H9 (cell line): ENCODE results near the gene OR2AE1. TPM values are rescaled to one million over a fixed set of nuclear protein-coding genes. Genes with fewer than 3 reads are reported as not detected.
"Not testable (repeated sequence)": the region's sequence is repeated elsewhere in the genome, so short reads cannot be mapped to it uniquely, and the experiment has no call there.

Experiments
- DNase-seq: peaks from one replicate; pipeline ENCODE4 v3.0.0-alpha.2; 2017
- H2AFZ ChIP-seq: one replicate; pipeline ENCODE4 v1.6.1; 2013; ENCODE audit warnings: mild to moderate bottlenecking, low read length, control low read depth, moderate library complexity
- H2AK5ac ChIP-seq: 2 replicates; pipeline ENCODE4 v1.6.1; 2013; ENCODE audit warnings: low read length, control low read depth, mixed read lengths; ENCODE audit not compliant: insufficient read length
- H2BK120ac ChIP-seq: one replicate; pipeline ENCODE4 v1.6.1; 2013; ENCODE audit warnings: low read depth, mild to moderate bottlenecking, low read length, control low read depth, inconsistent platforms; ENCODE audit not compliant: poor library complexity, severe bottlenecking
- H2BK12ac ChIP-seq: 2 replicates; pipeline ENCODE4 v1.6.1; 2013; ENCODE audit warnings: low read length, control low read depth, mixed read lengths, low read depth; ENCODE audit not compliant: insufficient read length
- H2BK15ac ChIP-seq: 2 replicates; pipeline ENCODE4 v1.6.1; 2013; ENCODE audit warnings: low read depth, low read length, control low read depth
- H2BK20ac ChIP-seq: one replicate; pipeline ENCODE4 v1.6.1; 2013; ENCODE audit warnings: low read depth, mild to moderate bottlenecking, low read length, control low read depth, inconsistent platforms; ENCODE audit not compliant: poor library complexity, severe bottlenecking
- H2BK5ac ChIP-seq: 2 replicates; pipeline ENCODE4 v1.6.1; 2013; ENCODE audit warnings: low read length, control low read depth, mixed read lengths; ENCODE audit not compliant: insufficient read length
- H3K14ac ChIP-seq: 2 replicates; pipeline ENCODE4 v1.6.1; 2013; ENCODE audit warnings: low read length, control low read depth; ENCODE audit not compliant: insufficient read depth
- H3K18ac ChIP-seq: 2 replicates; pipeline ENCODE4 v1.6.1; 2013; ENCODE audit warnings: low read depth, mild to moderate bottlenecking, mixed read lengths, low read length, control low read depth; ENCODE audit not compliant: insufficient read length
- H3K23ac ChIP-seq: 2 replicates; pipeline ENCODE4 v1.6.1; 2013; ENCODE audit warnings: low read length, control low read depth, mixed read lengths, low read depth; ENCODE audit not compliant: insufficient read length
- H3K23me2 ChIP-seq: 2 replicates; pipeline ENCODE4 v1.6.1; 2013; ENCODE audit warnings: low read depth, mild to moderate bottlenecking, mixed read lengths, low read length, control low read depth; ENCODE audit not compliant: insufficient read length, poor library complexity, severe bottlenecking
- H3K27ac ChIP-seq: 2 replicates; pipeline ENCODE4 v1.5.1; 2013; ENCODE audit warnings: low read length, control low read depth, mixed read lengths, low read depth; ENCODE audit not compliant: insufficient read length
- H3K27me3 ChIP-seq: 2 replicates; pipeline ENCODE4 v1.6.1; 2013; ENCODE audit warnings: low read length, control low read depth, inconsistent platforms; ENCODE audit not compliant: insufficient read depth
- H3K4ac ChIP-seq: 2 replicates; pipeline ENCODE4 v1.6.1; 2013; ENCODE audit warnings: low read depth, mild to moderate bottlenecking, control low read depth, inconsistent platforms, low read length, moderate library complexity
- H3K4me1 ChIP-seq: 2 replicates; pipeline ENCODE4 v1.6.1; 2013; ENCODE audit warnings: low read length, control low read depth, inconsistent platforms; ENCODE audit not compliant: insufficient read depth
- H3K4me2 ChIP-seq: 2 replicates; pipeline ENCODE4 v1.6.1; 2013; ENCODE audit warnings: low read length, control low read depth, mixed read lengths; ENCODE audit not compliant: insufficient read length, insufficient read depth
- H3K56ac ChIP-seq: 2 replicates; pipeline ENCODE4 v1.6.1; 2013; ENCODE audit warnings: low read depth, mild to moderate bottlenecking, mixed read lengths, low read length, control low read depth; ENCODE audit not compliant: insufficient read length
- H3K79me1 ChIP-seq: 2 replicates; pipeline ENCODE4 v1.6.1; 2013; ENCODE audit warnings: low read depth, mild to moderate bottlenecking, moderate library complexity, low read length, control low read depth, inconsistent platforms; ENCODE audit not compliant: insufficient read depth, poor library complexity, severe bottlenecking
- H3K79me2 ChIP-seq: 2 replicates; pipeline ENCODE4 v1.6.1; 2013; ENCODE audit warnings: low read length, control low read depth, inconsistent platforms; ENCODE audit not compliant: insufficient read depth
- H3K9ac ChIP-seq: 2 replicates; pipeline ENCODE4 v1.6.1; 2013; ENCODE audit warnings: low read length, control low read depth, mixed read lengths; ENCODE audit not compliant: insufficient read length; ENCODE audit errors: extremely low read depth
- H3K9me3 ChIP-seq: one replicate; pipeline ENCODE4 v1.6.1; 2013; ENCODE audit warnings: low read depth, low read length, inconsistent platforms; ENCODE audit not compliant: control insufficient read depth
- H3T11ph ChIP-seq: one replicate; pipeline ENCODE4 v1.6.1; 2013; ENCODE audit warnings: mild to moderate bottlenecking, low read length, control low read depth, inconsistent platforms
- H4K20me1 ChIP-seq: one replicate; pipeline ENCODE4 v1.6.1; 2013; ENCODE audit not compliant: control insufficient read depth, insufficient read length, insufficient read depth
- H4K5ac ChIP-seq: 2 replicates; pipeline ENCODE4 v1.6.1; 2013; ENCODE audit warnings: low read depth, mild to moderate bottlenecking, mixed read lengths, low read length, control low read depth; ENCODE audit not compliant: insufficient read length
- H4K8ac ChIP-seq: replicated peaks from 2 replicates; pipeline ENCODE4 v1.6.1; 2013; ENCODE audit warnings: low read length, control low read depth, mixed read lengths, low read depth; ENCODE audit not compliant: insufficient read length
- H4K91ac ChIP-seq: 2 replicates; pipeline ENCODE4 v1.6.1; 2013; ENCODE audit warnings: low read depth, mild to moderate bottlenecking, moderate library complexity, mixed read lengths, low read length, control low read depth; ENCODE audit not compliant: insufficient read length
- H3K27ac Mint-ChIP-seq, 3 experiments: 2 replicates in 2 of 3; 3 replicates in 1 of 3; pipeline ENCODE4 v1.8.0; 2020 to 2021; ENCODE audit warnings: mixed read lengths in 3 of 3, mild to moderate bottlenecking in 1 of 3, moderate library complexity in 1 of 3
- H3K27me3 Mint-ChIP-seq: 2 replicates; pipeline ENCODE4 v1.8.0; 2021; ENCODE audit warnings: low read depth, mild to moderate bottlenecking, moderate library complexity, mixed read lengths
- H3K36me3 Mint-ChIP-seq, 3 experiments: 2 replicates in 2 of 3; 3 replicates in 1 of 3; pipeline ENCODE4 v1.8.0; 2020 to 2021; ENCODE audit warnings: low read depth in 3 of 3, mixed read lengths in 3 of 3; ENCODE audit not compliant: insufficient read depth in 1 of 3
- H3K4me1 Mint-ChIP-seq, 2 experiments: 2 replicates each; pipeline ENCODE4 v1.8.0; 2020; ENCODE audit warnings: mixed read lengths in 2 of 2
- H3K4me3 Mint-ChIP-seq, 2 experiments: 2 replicates in 1 of 2; 3 replicates in 1 of 2; pipeline ENCODE4 v1.8.0; 2020 to 2021; ENCODE audit warnings: mild to moderate bottlenecking in 2 of 2, mixed read lengths in 2 of 2, moderate library complexity in 1 of 2
- H3K9me3 Mint-ChIP-seq, 2 experiments: 2 replicates in 1 of 2; 3 replicates in 1 of 2; pipeline ENCODE4 v1.8.0; 2020; ENCODE audit warnings: mild to moderate bottlenecking in 2 of 2, mixed read lengths in 2 of 2, moderate library complexity in 1 of 2
- WGBS: extraction: QIAGEN DNeasy Blood & Tissue Kit; methylation state at CpG from one replicate; pipeline ENCODE4 v1.1.7; 2013; ENCODE audit warnings: missing lambda C conversion rate, low lambda C conversion rate, mixed read lengths; ENCODE audit not compliant: insufficient read length; ENCODE audit errors: extremely low coverage; 5-methylcytosine and 5-hydroxymethylcytosine counted together
- total RNA-seq: library from RNA; stranded (reverse); gene quantifications from 2 replicates; pipeline ENCODE4 v1.2.1, GENCODE V29; 2021

The OR2AE1 gene
- total RNA-seq, 1 experiment from 2014 or later: not detected

- not testable (repeated sequence) for H3T11ph ChIP-seq, H4K5ac ChIP-seq, H3K56ac ChIP-seq, H2BK12ac ChIP-seq, H3K18ac ChIP-seq, H2BK5ac ChIP-seq, H3K27ac ChIP-seq, H2AFZ ChIP-seq, H2BK15ac ChIP-seq, H4K8ac ChIP-seq, H3K4me1 ChIP-seq, H4K20me1 ChIP-seq, H3K27ac Mint-ChIP-seq, H3K23ac ChIP-seq, H3K79me2 ChIP-seq, H2BK120ac ChIP-seq, H3K14ac ChIP-seq, DNase-seq, H3K79me1 ChIP-seq, H3K9ac ChIP-seq, H2BK20ac ChIP-seq, H3K23me2 ChIP-seq, H3K4me2 ChIP-seq, H2AK5ac ChIP-seq, H3K27me3 ChIP-seq, H3K4ac ChIP-seq, H3K4me1 Mint-ChIP-seq, H3K4me3 Mint-ChIP-seq, H3K27me3 Mint-ChIP-seq, H4K91ac ChIP-seq
- no CpG with 5 or more reads among the region's 29 CpGs for WGBS
- H3K9me3 ChIP-seq: peaks cover 11% of the 10 kb centered on the region
- Mint-ChIP-seq H3K36me3 (peaks cover 13 to 27% (median 15%) of the 10 kb centered on the region in 3 experiments), H3K9me3 (peaks cover 30 to 41% of the 10 kb centered on the region in 2 experiments)
These were observed 11.5 kb upstream of the OR2AE1 start for GRCh38 chr7:99888366-99888765.
